Measurements from ENCODE around the gene TRMT11. TPM values are rescaled to one million over a fixed set of nuclear protein-coding genes. Genes with fewer than 3 reads are reported as not detected.

TRMT11 gene
- polyA plus RNA-seq, 1 donor (not counting 4 experiments of a cell fraction or from before 2014, with no cell fraction given), result 23.0 TPM

GRCh38 chr6:125952764-125953501 is 33.4 kb upstream of the TRMT11 start:
- no peak overlapping the region for H3K9ac ChIP-seq (ENCODE audit: control insufficient read depth, extremely low read depth, insufficient read depth, low read length)
- peaks cover 28% of the 10 kb centered on the region for H3K4me1 ChIP-seq (ENCODE audit: control insufficient read depth, extremely low read depth, insufficient read depth, low read length)
- H2AFZ ChIP-seq (ENCODE audit: control insufficient read depth, low read length), result no peak overlapping the region
- no peaks in the 10 kb centered on the region for H3K27me3 ChIP-seq (ENCODE audit: control insufficient read depth, extremely low read depth, insufficient read depth, low read length)
- dilution Hi-C loops (cut with MboI; ENCODE audit: extremely low pct_ligation_motif_present, low sequenced_read_pairs), result no loop called here
- H3K4me2 ChIP-seq (ENCODE audit: control insufficient read depth, extremely low read depth, insufficient read depth, low read depth, low read length), result no peak overlapping the region
- H3K27ac ChIP-seq (ENCODE audit: control insufficient read depth, insufficient read depth, low read length), result no peak overlapping the region
- FAIRE-seq (no peak), DNase-seq (ENCODE audit: low read depth, low spot score) (no peak)
- H3K79me2 ChIP-seq (ENCODE audit: control insufficient read depth, insufficient read depth, low read length), result no peaks in the 10 kb centered on the region
- no peaks in the 10 kb centered on the region for H3K36me3 ChIP-seq (ENCODE audit: control insufficient read depth in 2 of 2, extremely low read depth in 1 of 2, insufficient read depth in 2 of 2, low read length in 2 of 2)
- no peaks in the 10 kb centered on the region for H3K9me3 ChIP-seq (ENCODE audit: control insufficient read depth, low read depth, low read length)
- TF ChIP-seq CTCF (optimal IDR thresholded peaks at IDR 0.05 in 1 of 3, IDR thresholded peaks at IDR 0.05 in 1 of 3, conservative IDR thresholded peaks at IDR 0.05 in 1 of 3; ENCODE audit: extremely low read depth in 1 of 3, insufficient read depth in 2 of 3, low read length in 3 of 3) (peak; percentile 38 to 78 (median 62)), EZH2 (IDR thresholded peaks at IDR 0.05; ENCODE audit: low read length) (no peak)
- H3K9me1 ChIP-seq (ENCODE audit: control insufficient read depth, extremely low read depth, insufficient read depth, low read length), result no peaks in the 10 kb centered on the region
- no peaks in the 10 kb centered on the region for H4K20me1 ChIP-seq (ENCODE audit: control insufficient read depth, extremely low read depth, insufficient read depth, low read length)
- H3K4me3 ChIP-seq (ENCODE audit: control insufficient read depth in 2 of 3, extremely low read depth in 1 of 3, insufficient read depth in 2 of 3, low read depth in 1 of 3, low read length in 3 of 3), result no peak overlapping the region

- FAIRE-seq (no peak), DNase-seq (ENCODE audit: low read depth, low spot score) (no peak)
- H3K36me3 ChIP-seq (ENCODE audit: control insufficient read depth in 2 of 2, extremely low read depth in 1 of 2, insufficient read depth in 2 of 2, low read length in 2 of 2), result no peaks in the 10 kb centered on the region
- TF ChIP-seq CTCF (optimal IDR thresholded peaks at IDR 0.05 in 1 of 3, IDR thresholded peaks at IDR 0.05 in 1 of 3, conservative IDR thresholded peaks at IDR 0.05 in 1 of 3; ENCODE audit: extremely low read depth in 1 of 3, insufficient read depth in 2 of 3, low read length in 3 of 3) (peak; percentile 74 to 91 (median 88)), EZH2 (IDR thresholded peaks at IDR 0.05; ENCODE audit: low read length) (no peak)
- H3K79me2 ChIP-seq (ENCODE audit: control insufficient read depth, insufficient read depth, low read length), result no peaks in the 10 kb centered on the region
- H3K27ac ChIP-seq (ENCODE audit: control insufficient read depth, insufficient read depth, low read length), result no peak overlapping the region
- no peak overlapping the region for H2AFZ ChIP-seq (ENCODE audit: control insufficient read depth, low read length)
- no peak overlapping the region for H3K9ac ChIP-seq (ENCODE audit: control insufficient read depth, extremely low read depth, insufficient read depth, low read length)
- H4K20me1 ChIP-seq (ENCODE audit: control insufficient read depth, extremely low read depth, insufficient read depth, low read length), result no peaks in the 10 kb centered on the region
- H3K27me3 ChIP-seq (ENCODE audit: control insufficient read depth, extremely low read depth, insufficient read depth, low read length), result no peaks in the 10 kb centered on the region
- no peak overlapping the region for H3K4me2 ChIP-seq (ENCODE audit: control insufficient read depth, extremely low read depth, insufficient read depth, low read depth, low read length)
- no peak overlapping the region for H3K4me3 ChIP-seq (ENCODE audit: control insufficient read depth in 2 of 3, extremely low read depth in 1 of 3, insufficient read depth in 2 of 3, low read depth in 1 of 3, low read length in 3 of 3)
- no peaks in the 10 kb centered on the region for H3K9me1 ChIP-seq (ENCODE audit: control insufficient read depth, extremely low read depth, insufficient read depth, low read length)
- dilution Hi-C loops (cut with MboI; ENCODE audit: extremely low pct_ligation_motif_present, low sequenced_read_pairs), result no loop called here
- peaks cover 29% of the 10 kb centered on the region for H3K4me1 ChIP-seq (ENCODE audit: control insufficient read depth, extremely low read depth, insufficient read depth, low read length)
- no peaks in the 10 kb centered on the region for H3K9me3 ChIP-seq (ENCODE audit: control insufficient read depth, low read depth, low read length)
Observed at GRCh38 chr6:125953502-125953875, 32.9 kb upstream of the TRMT11 start.
